ENCODE measurements around the gene WNT11. TPM values are rescaled to one million over a fixed set of nuclear protein-coding genes. Genes with fewer than 3 reads are reported as not detected.

Gene WNT11
- total RNA-seq, 1 donor from 2014 or later, result 22.8 TPM

- Mint-ChIP-seq H3K36me3 (no peaks in the 10 kb centered on the region), H3K27ac (no peak overlapping the region), H3K27me3 (ENCODE audit: low read depth) (peaks cover 3% of the 10 kb centered on the region), H3K4me3 (no peak overlapping the region), H3K9me3 (no peaks in the 10 kb centered on the region), H3K4me1 (peaks cover 31% of the 10 kb centered on the region)
- no peak for TF ChIP-seq CTCF (IDR thresholded peaks at IDR 0.05; ENCODE audit: unreplicated experiment)
- no peak for DNase-seq (ENCODE audit: low spot score in 2 of 2, unreplicated experiment in 2 of 2)
These were observed 40.0 kb downstream of the WNT11 start for GRCh38 chr11:76166314-76166713.

GRCh38 chr11:76164861-76165751 lies 41.2 kb downstream of the WNT11 start:
- H3K27me3 Mint-ChIP-seq (ENCODE audit: low read depth), result peaks cover 3% of the 10 kb centered on the region
- no peak for TF ChIP-seq CTCF (IDR thresholded peaks at IDR 0.05; ENCODE audit: unreplicated experiment)
- H3K9me3 Mint-ChIP-seq, result no peaks in the 10 kb centered on the region
- no peaks in the 10 kb centered on the region for H3K36me3 Mint-ChIP-seq
- H3K4me3 Mint-ChIP-seq, result no peak overlapping the region
- no peak for DNase-seq (ENCODE audit: low spot score in 2 of 2, unreplicated experiment in 2 of 2)
- H3K4me1 Mint-ChIP-seq, result peaks cover 33% of the 10 kb centered on the region
- H3K27ac Mint-ChIP-seq, result no peak overlapping the region

GRCh38 chr11:76164081-76164480 lies 42.2 kb downstream of the WNT11 start:
- Mint-ChIP-seq H3K36me3 (no peaks in the 10 kb centered on the region), H3K4me1 (peaks cover 30% of the 10 kb centered on the region), H3K27me3 (ENCODE audit: low read depth) (peaks cover 3% of the 10 kb centered on the region), H3K9me3 (no peaks in the 10 kb centered on the region), H3K27ac (no peak overlapping the region), H3K4me3 (no peak overlapping the region)
- no peak for DNase-seq (ENCODE audit: low spot score in 2 of 2, unreplicated experiment in 2 of 2)
- TF ChIP-seq CTCF (IDR thresholded peaks at IDR 0.05; ENCODE audit: unreplicated experiment), result no peak

- Mint-ChIP-seq H3K36me3 (no peaks in the 10 kb centered on the region), H3K9me3 (no peaks in the 10 kb centered on the region), H3K4me3 (no peak overlapping the region), H3K4me1 (peaks cover 24% of the 10 kb centered on the region), H3K27me3 (ENCODE audit: low read depth) (peaks cover 3% of the 10 kb centered on the region), H3K27ac (no peak overlapping the region)
- TF ChIP-seq CTCF (IDR thresholded peaks at IDR 0.05; ENCODE audit: unreplicated experiment), result no peak
- DNase-seq (ENCODE audit: low spot score in 2 of 2, unreplicated experiment in 2 of 2), result no peak
These were observed 42.9 kb downstream of the WNT11 start for GRCh38 chr11:76163289-76163880.

GRCh38 chr11:76162336-76163288 lies 43.7 kb downstream of the WNT11 start:
- Mint-ChIP-seq H3K36me3 (no peaks in the 10 kb centered on the region), H3K9me3 (no peaks in the 10 kb centered on the region), H3K4me1 (peaks cover 29% of the 10 kb centered on the region), H3K27ac (no peak overlapping the region), H3K27me3 (ENCODE audit: low read depth) (peaks cover 5% of the 10 kb centered on the region), H3K4me3 (no peak overlapping the region)
- no peak for TF ChIP-seq CTCF (IDR thresholded peaks at IDR 0.05; ENCODE audit: unreplicated experiment)
- no peak for DNase-seq (ENCODE audit: low spot score in 2 of 2, unreplicated experiment in 2 of 2)

Measured in mesothelial cell of epicardium (in vitro differentiated cells).